Measurements from ENCODE around the gene PIEZO2.

DNA sequence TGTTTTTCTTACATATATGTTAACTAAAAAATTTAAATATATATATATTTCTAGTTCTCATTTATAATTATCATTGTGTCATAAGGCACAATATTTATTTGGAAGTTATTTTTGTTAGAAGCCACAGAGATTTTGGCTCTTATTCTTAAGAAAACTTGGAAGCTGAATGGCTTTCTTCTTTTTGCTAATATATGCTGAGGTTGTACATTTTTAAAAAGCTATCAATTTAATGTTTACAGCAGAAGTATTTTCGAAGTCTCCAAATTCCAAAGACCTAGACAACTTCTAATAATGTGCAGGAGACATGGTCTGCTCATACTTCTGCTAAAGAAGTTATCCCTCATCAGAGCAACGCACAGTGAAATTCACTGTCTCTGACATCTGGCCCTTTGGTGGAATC, 3.7 kb upstream of the PIEZO2 start:
- TF ChIP-seq SP1 (CRISPR knock-in tag; conservative IDR thresholded peaks at IDR 0.05) (no peak), CTCF (IDR thresholded peaks at IDR 0.05) (no peak), CBFB (CRISPR knock-in tag; IDR thresholded peaks at IDR 0.05; ENCODE audit: low read depth) (no peak), TEAD1 (CRISPR knock-in tag; IDR thresholded peaks at IDR 0.05) (no peak), TP53 (CRISPR knock-in tag; IDR thresholded peaks at IDR 0.05) (no peak), MLX (CRISPR knock-in tag; IDR thresholded peaks at IDR 0.05) (no peak), NFYB (CRISPR knock-in tag; conservative IDR thresholded peaks at IDR 0.05; ENCODE audit: low read depth) (no peak)
- TF ChIP-seq, protein P1, sequence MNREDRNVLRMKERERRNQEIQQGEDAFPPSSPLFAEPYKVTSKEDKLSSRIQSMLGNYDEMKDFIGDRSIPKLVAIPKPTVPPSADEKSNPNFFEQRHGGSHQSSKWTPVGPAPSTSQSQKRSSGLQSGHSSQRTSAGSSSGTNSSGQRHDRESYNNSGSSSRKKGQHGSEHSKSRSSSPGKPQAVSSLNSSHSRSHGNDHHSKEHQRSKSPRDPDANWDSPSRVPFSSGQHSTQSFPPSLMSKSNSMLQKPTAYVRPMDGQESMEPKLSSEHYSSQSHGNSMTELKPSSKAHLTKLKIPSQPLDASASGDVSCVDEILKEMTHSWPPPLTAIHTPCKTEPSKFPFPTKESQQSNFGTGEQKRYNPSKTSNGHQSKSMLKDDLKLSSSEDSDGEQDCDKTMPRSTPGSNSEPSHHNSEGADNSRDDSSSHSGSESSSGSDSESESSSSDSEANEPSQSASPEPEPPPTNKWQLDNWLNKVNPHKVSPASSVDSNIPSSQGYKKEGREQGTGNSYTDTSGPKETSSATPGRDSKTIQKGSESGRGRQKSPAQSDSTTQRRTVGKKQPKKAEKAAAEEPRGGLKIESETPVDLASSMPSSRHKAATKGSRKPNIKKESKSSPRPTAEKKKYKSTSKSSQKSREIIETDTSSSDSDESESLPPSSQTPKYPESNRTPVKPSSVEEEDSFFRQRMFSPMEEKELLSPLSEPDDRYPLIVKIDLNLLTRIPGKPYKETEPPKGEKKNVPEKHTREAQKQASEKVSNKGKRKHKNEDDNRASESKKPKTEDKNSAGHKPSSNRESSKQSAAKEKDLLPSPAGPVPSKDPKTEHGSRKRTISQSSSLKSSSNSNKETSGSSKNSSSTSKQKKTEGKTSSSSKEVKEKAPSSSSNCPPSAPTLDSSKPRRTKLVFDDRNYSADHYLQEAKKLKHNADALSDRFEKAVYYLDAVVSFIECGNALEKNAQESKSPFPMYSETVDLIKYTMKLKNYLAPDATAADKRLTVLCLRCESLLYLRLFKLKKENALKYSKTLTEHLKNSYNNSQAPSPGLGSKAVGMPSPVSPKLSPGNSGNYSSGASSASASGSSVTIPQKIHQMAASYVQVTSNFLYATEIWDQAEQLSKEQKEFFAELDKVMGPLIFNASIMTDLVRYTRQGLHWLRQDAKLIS (CRISPR knock-in tag; IDR thresholded peaks at IDR 0.05; ENCODE audit: borderline replicate concordance), result no peak
